ENCODE data around the gene MAP3K7. TPM values are rescaled to one million over a fixed set of nuclear protein-coding genes. Genes with fewer than 3 reads are reported as not detected.

The MAP3K7 gene
- total RNA-seq, 2 donors from 2014 or later, result 20.4 to 21.8 TPM

DNA sequence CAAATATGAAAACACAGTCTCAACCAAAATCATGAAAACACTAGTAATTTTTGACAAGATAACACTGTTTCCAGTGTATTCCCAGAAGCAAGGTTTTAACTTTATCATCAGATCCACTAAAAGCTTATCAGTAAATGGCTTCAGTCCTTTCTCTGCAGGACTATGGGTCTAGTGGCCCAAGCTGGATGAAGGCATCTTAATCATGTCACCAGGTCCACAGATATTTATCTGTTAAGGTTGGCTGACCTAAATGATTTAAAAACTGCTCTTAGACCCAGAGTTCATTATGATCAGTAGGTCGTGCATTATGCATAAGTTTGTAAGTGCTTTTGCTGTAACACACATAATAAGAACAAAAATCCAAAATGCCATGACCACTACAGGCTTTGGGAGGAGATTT lies 118.0 kb downstream of the MAP3K7 start:
- intact Hi-C loops (cut with DNase I), result no loop called here
- DNase-seq (ENCODE audit: low spot score), result no peak

GRCh38 chr6:90468080-90468479 lies 118.8 kb downstream of the MAP3K7 start:
- intact Hi-C loops (cut with DNase I), result no loop called here
- DNase-seq (ENCODE audit: low spot score), result no peak

- intact Hi-C loops (cut with DNase I), result no loop called here
- DNase-seq (ENCODE audit: low spot score), result no peak
Observed at GRCh38 chr6:90467546-90467945, 119.3 kb downstream of the MAP3K7 start.

DNA sequence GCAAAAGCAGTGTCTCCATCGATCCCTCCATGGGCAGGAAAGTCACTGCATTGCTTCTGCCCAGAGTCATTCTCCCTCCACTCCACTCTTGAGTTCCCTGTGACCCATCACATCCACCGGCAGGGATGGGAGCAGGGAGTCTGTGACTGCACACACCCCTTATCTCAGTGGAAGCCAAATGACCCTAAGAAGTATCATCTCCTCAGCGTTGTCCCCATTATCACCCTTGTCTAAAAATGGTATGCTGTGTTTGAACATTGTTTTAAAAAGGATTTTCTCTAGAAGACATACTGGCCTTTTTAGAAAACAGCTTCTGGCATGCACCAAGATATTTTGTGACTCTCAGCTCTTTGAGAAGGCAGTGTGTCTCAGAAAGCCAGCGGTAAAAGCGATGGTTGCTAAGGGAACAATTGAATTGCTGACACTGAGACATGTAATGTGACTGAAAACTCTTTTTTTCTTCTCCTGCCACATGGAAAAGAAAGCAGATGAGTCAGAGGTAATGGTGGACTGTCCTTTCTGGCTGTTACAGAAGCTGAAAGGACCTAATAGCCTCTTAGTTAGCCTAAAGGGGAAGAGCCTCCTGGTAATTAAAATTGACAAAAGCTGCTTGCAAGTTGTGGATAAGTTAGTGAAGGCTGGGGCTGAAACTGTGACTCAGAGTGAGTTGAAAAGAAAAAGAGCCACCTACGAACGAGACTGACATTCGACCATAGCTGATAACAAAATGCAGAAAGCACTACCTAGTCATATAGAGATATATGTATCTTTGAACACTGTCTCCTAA lies 120.5 kb downstream of the MAP3K7 start:
- no peak for DNase-seq (ENCODE audit: low spot score)
- intact Hi-C loops (cut with DNase I), result no loop called here

- intact Hi-C loops (cut with DNase I), result no loop called here
Observed at GRCh38 chr6:90465686-90466085, 121.2 kb downstream of the MAP3K7 start.

DNA sequence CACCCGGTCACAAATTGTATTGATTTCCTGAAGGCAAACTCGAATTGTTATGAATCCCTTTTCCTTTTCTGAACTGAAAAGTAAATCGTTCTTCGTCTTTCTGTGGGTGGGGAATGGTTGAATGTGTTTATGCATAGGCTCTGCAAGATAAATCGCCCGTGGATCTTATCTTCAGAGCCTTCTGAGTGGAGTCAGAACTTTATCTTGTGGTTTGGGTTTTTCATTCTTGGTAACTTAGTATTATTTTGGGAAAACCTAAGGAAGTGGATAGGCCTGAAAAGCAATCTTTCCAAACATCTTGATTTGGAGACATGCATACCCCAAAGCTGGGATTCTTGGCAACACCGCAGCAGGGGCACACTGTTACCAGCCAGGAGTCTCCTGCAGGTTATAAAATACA lies 122.4 kb downstream of the MAP3K7 start:
- no peak for DNase-seq (ENCODE audit: low spot score)

More at GRCh38 chr6:90465686-90466085, 121.2 kb downstream of the MAP3K7 start:
- no peak for DNase-seq (ENCODE audit: low spot score)

DNA sequence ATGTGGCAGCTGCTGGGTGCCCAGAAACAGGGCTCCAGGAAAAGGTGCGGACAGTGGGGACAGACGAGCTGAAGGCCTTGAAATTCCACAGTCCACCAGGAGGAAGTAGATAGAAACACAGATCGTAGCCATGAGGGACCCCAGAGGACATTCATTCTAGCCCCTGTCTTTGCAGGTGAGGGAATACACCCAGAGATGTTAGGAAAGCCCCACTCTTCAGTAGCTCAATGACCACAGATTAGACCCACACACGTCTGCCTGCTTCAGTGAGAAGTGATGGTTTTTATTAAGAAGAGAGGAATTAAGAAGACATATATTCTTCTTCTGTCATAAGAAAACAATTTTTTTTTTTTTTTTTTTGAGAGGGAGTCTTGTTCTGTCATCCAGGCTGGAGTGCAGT lies 123.0 kb downstream of the MAP3K7 start:
- intact Hi-C loops (cut with DNase I), result no loop called here
- DNase-seq (ENCODE audit: low spot score), result no peak

More for the DNA sequence above, 122.4 kb downstream of the MAP3K7 start:
- intact Hi-C loops (cut with DNase I), result no loop called here
